WTC11 (cell line): ENCODE measurements around the gene EIF3F. TPM values are rescaled to one million over a fixed set of nuclear protein-coding genes. Genes with fewer than 3 reads are reported as not detected.

Experiments
- ATAC-seq: fragments of 200-7000 bp; cut with Tn5 transposase; 2 replicates; pipeline ENCODE4 v1.10.0; 2021; ENCODE audit warnings: mild to moderate bottlenecking, moderate library complexity
- CTCF ChIA-PET: fragments of 300-600 bp; sonication (Branson Sonifier 250); formaldehyde crosslinking; loops from one replicate; lab custom pipeline; 2021; ENCODE audit warnings: antibody characterized with exemption; lab: Charles Lee
- POLR2A ChIA-PET: fragments of 350-600 bp; sonication (Branson Sonifier 250); formaldehyde crosslinking; loops from one replicate; lab custom pipeline; 2021; ENCODE audit warnings: antibody characterized with exemption; lab: Charles Lee
- DNase-seq: peaks from one replicate; pipeline ENCODE4 v3.0.0; 2021; ENCODE audit warnings: low spot score
- H3K27ac Mint-ChIP-seq: 2 replicates; pipeline ENCODE4 v1.8.0; 2021; ENCODE audit warnings: mixed read lengths
- H3K27me3 Mint-ChIP-seq: 2 replicates; pipeline ENCODE4 v1.8.0; 2021; ENCODE audit warnings: low read depth, mild to moderate bottlenecking, moderate library complexity, mixed read lengths
- H3K36me3 Mint-ChIP-seq: 2 replicates; pipeline ENCODE4 v1.8.0; 2021; ENCODE audit warnings: mixed read lengths
- H3K4me1 Mint-ChIP-seq: 2 replicates; pipeline ENCODE4 v1.8.0; 2022; ENCODE audit warnings: mixed read lengths
- H3K4me3 Mint-ChIP-seq: 2 replicates; pipeline ENCODE4 v1.8.0; 2021; ENCODE audit warnings: mild to moderate bottlenecking, moderate library complexity, mixed read lengths
- H3K9me3 Mint-ChIP-seq: 2 replicates; pipeline ENCODE4 v1.8.0; 2021; ENCODE audit warnings: mixed read lengths
- CBFB ChIP-seq: sonication (generic); formaldehyde crosslinking; IDR thresholded peaks from 2 replicates; pipeline ENCODE4 v1.8.1; 2022; ENCODE audit warnings: mild to moderate bottlenecking, low read depth, missing genetic modification reagents
- ELF4 ChIP-seq: sonication (generic); formaldehyde crosslinking; IDR thresholded peaks from 2 replicates; pipeline ENCODE4 v1.8.1; 2022; ENCODE audit warnings: low read depth, mild to moderate bottlenecking, moderate library complexity, missing genetic modification reagents
- EMX1 ChIP-seq: fragments of 250-450 bp; sonication (Bioruptor Pico); IDR thresholded peaks from 2 replicates; pipeline ENCODE4 v1.8.0; 2021; ENCODE audit warnings: mild to moderate bottlenecking
- ETV6 ChIP-seq: sonication (generic); formaldehyde crosslinking; IDR thresholded peaks from 2 replicates; pipeline ENCODE4 v1.8.1; 2022; ENCODE audit warnings: mild to moderate bottlenecking, missing genetic modification reagents
- FOXJ3 ChIP-seq: sonication (generic); formaldehyde crosslinking; IDR thresholded peaks from 2 replicates; pipeline ENCODE4 v1.9.0; 2021; ENCODE audit warnings: missing genetic modification reagents, mild to moderate bottlenecking, borderline replicate concordance
- HMGA2 ChIP-seq: fragments of 250-450 bp; sonication (Bioruptor Pico); IDR thresholded peaks from 2 replicates; pipeline ENCODE4 v1.4.0; 2021; ENCODE audit warnings: mild to moderate bottlenecking, moderate library complexity
- MXD4 ChIP-seq: fragments of 250-450 bp; sonication (Bioruptor Pico); IDR thresholded peaks from 2 replicates; pipeline ENCODE4 v1.8.0; 2021; ENCODE audit warnings: mild to moderate bottlenecking, moderate library complexity, borderline replicate concordance
- NFATC4 ChIP-seq: fragments of 250-450 bp; sonication (Bioruptor Pico); IDR thresholded peaks from 2 replicates; pipeline ENCODE4 v1.9.0; 2021; ENCODE audit warnings: mild to moderate bottlenecking
- RELA ChIP-seq: sonication (generic); formaldehyde crosslinking; IDR thresholded peaks from 2 replicates; pipeline ENCODE4 v1.8.1; 2022; ENCODE audit warnings: missing genetic modification reagents, mild to moderate bottlenecking, borderline replicate concordance
- SOX15 ChIP-seq: fragments of 250-450 bp; sonication (Bioruptor Pico); IDR thresholded peaks from 2 replicates; pipeline ENCODE4 v1.9.0; 2021; ENCODE audit warnings: mild to moderate bottlenecking
- ZNF232 ChIP-seq: sonication (generic); formaldehyde crosslinking; IDR thresholded peaks from 2 replicates; pipeline ENCODE4 v1.8.0; 2022; ENCODE audit warnings: mild to moderate bottlenecking, missing genetic modification reagents
- total RNA-seq: library from RNA; stranded (reverse); gene quantifications from 3 replicates; pipeline ENCODE4 v1.2.3, GENCODE V29; 2021
- TF ChIP-seq, protein P1 (sequence below): sonication (generic); formaldehyde crosslinking; IDR thresholded peaks from 2 replicates; pipeline ENCODE4 v1.8.1; 2022; ENCODE audit warnings: mild to moderate bottlenecking, missing genetic modification reagents, moderate library complexity, borderline replicate concordance
- TF ChIP-seq, protein P2 (sequence below): sonication (generic); formaldehyde crosslinking; IDR thresholded peaks from 2 replicates; pipeline ENCODE4 v1.8.0; 2022; ENCODE audit warnings: mild to moderate bottlenecking, missing genetic modification reagents
- TF ChIP-seq, protein P3 (sequence below): sonication (generic); formaldehyde crosslinking; IDR thresholded peaks from 2 replicates; pipeline ENCODE4 v1.8.1; 2023; ENCODE audit warnings: mild to moderate bottlenecking, moderate library complexity, missing genetic modification reagents
- TF ChIP-seq, protein P4 (sequence below): sonication (generic); formaldehyde crosslinking; IDR thresholded peaks from 2 replicates; pipeline ENCODE4 v1.8.1; 2023; ENCODE audit warnings: mild to moderate bottlenecking, missing genetic modification reagents, moderate library complexity
- TF ChIP-seq, protein P5 (sequence below): sonication (generic); formaldehyde crosslinking; IDR thresholded peaks from 2 replicates; pipeline ENCODE4 v1.8.0; 2023; ENCODE audit warnings: missing genetic modification reagents
- TF ChIP-seq, protein P6 (sequence below): fragments of 250-450 bp; sonication (Bioruptor Pico); IDR thresholded peaks from 2 replicates; pipeline ENCODE4 v1.9.0; 2021; ENCODE audit warnings: mild to moderate bottlenecking

EIF3F gene
- total RNA-seq, 1 experiment from 2014 or later, result 356 TPM

DNA sequence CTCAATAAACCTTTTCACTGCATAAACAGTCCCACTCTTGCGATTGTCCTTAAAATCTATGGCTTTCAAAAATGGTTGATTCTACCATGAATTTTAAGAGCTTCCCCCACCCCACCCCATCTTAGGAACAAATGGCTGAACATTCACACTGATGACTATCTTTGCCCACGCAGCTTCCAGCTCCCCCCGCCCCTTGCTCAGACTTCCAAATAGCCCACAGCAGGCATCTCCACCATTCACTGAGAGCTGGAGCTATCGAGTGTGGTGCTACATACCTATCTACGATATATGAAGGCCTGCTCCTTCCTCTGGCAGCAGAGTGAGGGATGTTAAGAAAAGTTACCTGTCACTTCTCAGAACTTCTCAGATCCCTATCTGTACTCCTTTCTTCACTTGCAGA, 26.7 kb downstream of the EIF3F start (continued):
- TF ChIP-seq, protein P1, sequence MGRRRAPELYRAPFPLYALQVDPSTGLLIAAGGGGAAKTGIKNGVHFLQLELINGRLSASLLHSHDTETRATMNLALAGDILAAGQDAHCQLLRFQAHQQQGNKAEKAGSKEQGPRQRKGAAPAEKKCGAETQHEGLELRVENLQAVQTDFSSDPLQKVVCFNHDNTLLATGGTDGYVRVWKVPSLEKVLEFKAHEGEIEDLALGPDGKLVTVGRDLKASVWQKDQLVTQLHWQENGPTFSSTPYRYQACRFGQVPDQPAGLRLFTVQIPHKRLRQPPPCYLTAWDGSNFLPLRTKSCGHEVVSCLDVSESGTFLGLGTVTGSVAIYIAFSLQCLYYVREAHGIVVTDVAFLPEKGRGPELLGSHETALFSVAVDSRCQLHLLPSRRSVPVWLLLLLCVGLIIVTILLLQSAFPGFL (CRISPR knock-in tag), result no peak
- TF ChIP-seq, protein P2, sequence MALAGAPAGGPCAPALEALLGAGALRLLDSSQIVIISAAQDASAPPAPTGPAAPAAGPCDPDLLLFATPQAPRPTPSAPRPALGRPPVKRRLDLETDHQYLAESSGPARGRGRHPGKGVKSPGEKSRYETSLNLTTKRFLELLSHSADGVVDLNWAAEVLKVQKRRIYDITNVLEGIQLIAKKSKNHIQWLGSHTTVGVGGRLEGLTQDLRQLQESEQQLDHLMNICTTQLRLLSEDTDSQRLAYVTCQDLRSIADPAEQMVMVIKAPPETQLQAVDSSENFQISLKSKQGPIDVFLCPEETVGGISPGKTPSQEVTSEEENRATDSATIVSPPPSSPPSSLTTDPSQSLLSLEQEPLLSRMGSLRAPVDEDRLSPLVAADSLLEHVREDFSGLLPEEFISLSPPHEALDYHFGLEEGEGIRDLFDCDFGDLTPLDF (CRISPR knock-in tag), result no peak
- TF ChIP-seq, all 79 proteins: peak for 0

DNA sequence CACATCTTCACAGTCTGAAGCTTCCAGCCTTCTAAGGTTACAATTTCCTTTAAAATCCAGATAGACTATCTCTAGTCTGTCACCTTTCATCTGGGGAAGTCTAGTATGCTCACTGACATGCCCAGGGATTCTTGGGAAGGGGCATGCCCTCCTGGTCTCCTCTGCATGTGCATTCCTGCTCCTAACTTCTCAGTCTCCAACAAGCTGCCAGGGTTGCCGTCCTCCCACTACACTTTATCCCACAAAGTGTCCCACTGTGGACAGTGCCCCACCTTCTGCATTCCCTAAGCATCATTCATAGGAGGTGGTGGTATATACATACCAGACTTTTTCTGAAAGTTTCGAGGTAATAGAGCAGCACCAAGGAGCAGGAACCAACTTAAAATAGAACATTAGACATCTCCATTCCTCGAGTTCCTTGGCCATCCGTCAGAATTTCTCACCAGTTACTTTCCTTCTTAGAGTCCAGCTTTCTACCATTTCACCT, 28.7 kb downstream of the EIF3F start:
- H3K4me3 Mint-ChIP-seq, result peak overlapping the region; percentile 10; the same call in 1 of the 2 replicates
- POLR2A ChIA-PET, result no interaction called here
- peaks cover 32% of the 10 kb centered on the region for H3K4me1 Mint-ChIP-seq
- peaks cover 62% of the 10 kb centered on the region for H3K27me3 Mint-ChIP-seq
- no peak overlapping the region for H3K27ac Mint-ChIP-seq
- no peak for TF ChIP-seq RELA (CRISPR knock-in tag)
- no peak for TF ChIP-seq NFATC4 (CRISPR knock-in tag)
- TF ChIP-seq FOXJ3 (CRISPR knock-in tag), result no peak
- TF ChIP-seq, protein P1 (CRISPR knock-in tag), result no peak
- TF ChIP-seq ZNF232, result no peak
- TF ChIP-seq, protein P3, sequence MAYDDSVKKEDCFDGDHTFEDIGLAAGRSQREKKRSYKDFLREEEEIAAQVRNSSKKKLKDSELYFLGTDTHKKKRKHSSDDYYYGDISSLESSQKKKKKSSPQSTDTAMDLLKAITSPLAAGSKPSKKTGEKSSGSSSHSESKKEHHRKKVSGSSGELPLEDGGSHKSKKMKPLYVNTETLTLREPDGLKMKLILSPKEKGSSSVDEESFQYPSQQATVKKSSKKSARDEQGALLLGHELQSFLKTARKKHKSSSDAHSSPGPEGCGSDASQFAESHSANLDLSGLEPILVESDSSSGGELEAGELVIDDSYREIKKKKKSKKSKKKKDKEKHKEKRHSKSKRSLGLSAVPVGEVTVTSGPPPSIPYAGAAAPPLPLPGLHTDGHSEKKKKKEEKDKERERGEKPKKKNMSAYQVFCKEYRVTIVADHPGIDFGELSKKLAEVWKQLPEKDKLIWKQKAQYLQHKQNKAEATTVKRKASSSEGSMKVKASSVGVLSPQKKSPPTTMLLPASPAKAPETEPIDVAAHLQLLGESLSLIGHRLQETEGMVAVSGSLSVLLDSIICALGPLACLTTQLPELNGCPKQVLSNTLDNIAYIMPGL (CRISPR knock-in tag), result no peak
- TF ChIP-seq SOX15 (CRISPR knock-in tag), result no peak
- TF ChIP-seq EMX1 (CRISPR knock-in tag), result no peak
- TF ChIP-seq MXD4, result no peak
- TF ChIP-seq, protein P4, sequence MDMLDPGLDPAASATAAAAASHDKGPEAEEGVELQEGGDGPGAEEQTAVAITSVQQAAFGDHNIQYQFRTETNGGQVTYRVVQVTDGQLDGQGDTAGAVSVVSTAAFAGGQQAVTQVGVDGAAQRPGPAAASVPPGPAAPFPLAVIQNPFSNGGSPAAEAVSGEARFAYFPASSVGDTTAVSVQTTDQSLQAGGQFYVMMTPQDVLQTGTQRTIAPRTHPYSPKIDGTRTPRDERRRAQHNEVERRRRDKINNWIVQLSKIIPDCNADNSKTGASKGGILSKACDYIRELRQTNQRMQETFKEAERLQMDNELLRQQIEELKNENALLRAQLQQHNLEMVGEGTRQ (CRISPR knock-in tag), result no peak
- TF ChIP-seq CBFB (CRISPR knock-in tag), result no peak
- TF ChIP-seq ETV6 (CRISPR knock-in tag), result no peak
- TF ChIP-seq, protein P5, sequence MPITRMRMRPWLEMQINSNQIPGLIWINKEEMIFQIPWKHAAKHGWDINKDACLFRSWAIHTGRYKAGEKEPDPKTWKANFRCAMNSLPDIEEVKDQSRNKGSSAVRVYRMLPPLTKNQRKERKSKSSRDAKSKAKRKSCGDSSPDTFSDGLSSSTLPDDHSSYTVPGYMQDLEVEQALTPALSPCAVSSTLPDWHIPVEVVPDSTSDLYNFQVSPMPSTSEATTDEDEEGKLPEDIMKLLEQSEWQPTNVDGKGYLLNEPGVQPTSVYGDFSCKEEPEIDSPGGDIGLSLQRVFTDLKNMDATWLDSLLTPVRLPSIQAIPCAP (CRISPR knock-in tag), result no peak
- TF ChIP-seq, protein P6, sequence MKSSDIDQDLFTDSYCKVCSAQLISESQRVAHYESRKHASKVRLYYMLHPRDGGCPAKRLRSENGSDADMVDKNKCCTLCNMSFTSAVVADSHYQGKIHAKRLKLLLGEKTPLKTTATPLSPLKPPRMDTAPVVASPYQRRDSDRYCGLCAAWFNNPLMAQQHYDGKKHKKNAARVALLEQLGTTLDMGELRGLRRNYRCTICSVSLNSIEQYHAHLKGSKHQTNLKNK (CRISPR knock-in tag), result no peak
- TF ChIP-seq ELF4 (CRISPR knock-in tag), result no peak
- TF ChIP-seq HMGA2 (CRISPR knock-in tag), result no peak
- DNase-seq (no peak), ATAC-seq (no peak)
- no peaks in the 10 kb centered on the region for H3K9me3 Mint-ChIP-seq
- CTCF ChIA-PET, result interaction anchor here (0.7 to 7.9 kb wide), 10 partner anchors 9 to 140 kb away, joined by 3 to 58 read pairs (median 23); no protein-coding TSS in a partner anchor
- H3K36me3 Mint-ChIP-seq, result no peaks in the 10 kb centered on the region
